GM12891 (cell line): Measurements from ENCODE around the gene NSD1.

Source experiments
- POLR2A ChIP-seq: IDR thresholded peaks from 2 replicates; pipeline ENCODE4 v1.6.1; 2011; ENCODE audit warnings: low read depth, low read length, control low read depth
- POLR2AphosphoS5 ChIP-seq: IDR thresholded peaks from 2 replicates; pipeline ENCODE4 v1.6.1; 2011; ENCODE audit warnings: low read depth, low read length, control low read depth
- POU2F2 ChIP-seq: IDR thresholded peaks from 2 replicates; pipeline ENCODE4 v1.6.1; 2011; ENCODE audit warnings: low read depth, mild to moderate bottlenecking, control low read depth, low read length, moderate library complexity
- TAF1 ChIP-seq: IDR thresholded peaks from 2 replicates; pipeline ENCODE4 v1.6.1; 2011; ENCODE audit warnings: low read depth, low read length, control low read depth

DNA sequence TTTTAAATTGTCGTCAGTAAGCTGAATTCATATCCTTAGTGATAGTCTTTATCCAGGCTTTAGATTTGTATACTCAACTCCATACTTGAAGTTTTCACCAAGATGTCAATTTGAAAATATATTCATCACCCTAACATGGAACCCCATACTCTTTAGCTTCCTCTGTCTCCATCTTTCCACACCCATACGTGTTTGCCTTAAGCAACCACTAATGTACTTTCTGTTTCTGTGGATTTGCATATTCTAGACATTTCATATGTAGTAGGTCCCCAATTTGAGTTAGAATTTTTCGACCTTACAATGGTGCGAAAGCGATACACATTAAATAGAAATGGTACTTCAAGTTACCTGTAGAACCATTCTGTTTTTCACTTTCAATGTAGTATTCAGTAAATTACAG lies 65.2 kb downstream of the NSD1 start:
- TF ChIP-seq POLR2A: no peak
- TF ChIP-seq POLR2AphosphoS5: no peak
- TF ChIP-seq POU2F2: no peak
- TF ChIP-seq TAF1: no peak
